ENCODE data around the gene SPO11. TPM values are rescaled to one million over a fixed set of nuclear protein-coding genes. Genes with fewer than 3 reads are reported as not detected.
A peak's percentile ranks its signal among the peaks of the same experiment; 100 is the strongest.

SPO11 gene
- total RNA-seq, 5 donors from 2014 or later (not counting 1 experiment from before 2014, with no cell fraction given): not detected

- DNase-seq (peak in 29 of 35 experiments; percentile 20 to 79 (median 51)), ATAC-seq (replicated peaks in 1 of 4) (peak in 1 of 4 experiments; percentile 16)
- no peaks in the 10 kb centered on the region for H3K27me3 Mint-ChIP-seq
- peaks cover 12% of the 10 kb centered on the region for H3K36me3 Mint-ChIP-seq
- peaks cover 9 to 18% of the 10 kb centered on the region in 2 donors for H3K36me3 ChIP-seq (ENCODE audit: control insufficient read depth in 2 of 2, extremely low read depth in 1 of 2, insufficient read depth in 1 of 2, low read length in 1 of 2)
- H3K27ac ChIP-seq (ENCODE audit: low read length): peak overlapping the region; percentile 69
- ChIA-PET POLR2A (interaction anchor here in 1 of 2 donors (0.8 to 0.9 kb wide), 2 partner anchors 8 to 9 kb away, joined by 5 to 7 read pairs; no protein-coding TSS in a partner anchor), CTCF (interaction anchor here (0.6 to 2.6 kb wide), 5 partner anchors 9 to 230 kb away, joined by 3 to 13 read pairs (median 3); no protein-coding TSS in a partner anchor)
- 2% methylated on average over 48 of the region's 52 CpGs for WGBS (ENCODE audit: insufficient coverage)
- no peaks in the 10 kb centered on the region for H3K9me3 ChIP-seq
- H3K4me3 ChIP-seq (ENCODE audit: control insufficient read depth in 1 of 2, extremely low read depth in 1 of 2, low read length in 1 of 2): peak overlapping the region; percentile 44 to 53
- no peaks in the 10 kb centered on the region for H3K9me3 Mint-ChIP-seq
- H3K4me1 ChIP-seq (ENCODE audit: control insufficient read depth in 1 of 2, extremely low read depth in 1 of 2, insufficient read depth in 2 of 2, low read length in 2 of 2): peaks cover 28 to 57% of the 10 kb centered on the region in 2 experiments
- peak overlapping the region; percentile 91 to 92 for H3K27ac Mint-ChIP-seq
- peaks cover 37 to 43% (median 40%) of the 10 kb centered on the region in 3 donors for H3K4me1 Mint-ChIP-seq
- H3K27me3 ChIP-seq (replicated peaks in 1 of 2; ENCODE audit: control insufficient read depth in 2 of 2, extremely low read depth in 1 of 2, insufficient read depth in 2 of 2, low read length in 1 of 2): no peaks in the 10 kb centered on the region
- peak overlapping the region; percentile 77 to 82 (median 82) for H3K4me3 Mint-ChIP-seq
Observed at GRCh38 chr20:57389695-57390603, 60.3 kb downstream of the SPO11 start.

GRCh38 chr20:57390604-57391438, 61.2 kb downstream of the SPO11 start, which contains the start of gene RBM38:
Gene RBM38 (plus strand): TSS chr20:57391396. CDS start chr20:57391582, 186 bp downstream.
- Mint-ChIP-seq H3K9me3 (no peaks in the 10 kb centered on the region), H3K4me1 (peaks cover 42 to 50% (median 47%) of the 10 kb centered on the region in 3 donors), H3K36me3 (peaks cover 13% of the 10 kb centered on the region), H3K4me3 (peak within 1 kb of the TSS; percentile 93 to 94 (median 93)), H3K27ac (peak within 1 kb of the TSS; percentile 93 to 97), H3K27me3 (no peaks in the 10 kb centered on the region)
- peak within 1 kb of the TSS; percentile 93 for H3K27ac ChIP-seq (ENCODE audit: low read length)
- DNase-seq (peak in 33 of 35 experiments; percentile 42 to 85 (median 58)), ATAC-seq (replicated peaks in 1 of 4) (peak; percentile 60 to 74 (median 64))
- ChIA-PET POLR2A (interaction anchor here (0.6 to 2.0 kb wide), 6 partner anchors 7 to 1300 kb away, joined by 3 to 7 read pairs (median 4); no protein-coding TSS in a partner anchor), CTCF (interaction anchor here (0.5 to 2.6 kb wide), 7 partner anchors 8 to 1018 kb away, joined by 3 to 13 read pairs (median 3); no protein-coding TSS in a partner anchor)
- peak within 1 kb of the TSS; percentile 93 to 96 for H3K4me3 ChIP-seq (ENCODE audit: control insufficient read depth in 1 of 2, extremely low read depth in 1 of 2, low read length in 1 of 2)
- H3K4me1 ChIP-seq (ENCODE audit: control insufficient read depth in 1 of 2, extremely low read depth in 1 of 2, insufficient read depth in 2 of 2, low read length in 2 of 2): peaks cover 28 to 63% of the 10 kb centered on the region in 2 experiments
- no peaks in the 10 kb centered on the region for H3K9me3 ChIP-seq
- H3K27me3 ChIP-seq (replicated peaks in 1 of 2; ENCODE audit: control insufficient read depth in 2 of 2, extremely low read depth in 1 of 2, insufficient read depth in 2 of 2, low read length in 1 of 2): no peaks in the 10 kb centered on the region
- WGBS (ENCODE audit: insufficient coverage): 19% methylated on average over 39 of the region's 78 CpGs
- H3K36me3 ChIP-seq (ENCODE audit: control insufficient read depth in 2 of 2, extremely low read depth in 1 of 2, insufficient read depth in 1 of 2, low read length in 1 of 2): peaks cover 9 to 27% of the 10 kb centered on the region in 2 donors

DNA sequence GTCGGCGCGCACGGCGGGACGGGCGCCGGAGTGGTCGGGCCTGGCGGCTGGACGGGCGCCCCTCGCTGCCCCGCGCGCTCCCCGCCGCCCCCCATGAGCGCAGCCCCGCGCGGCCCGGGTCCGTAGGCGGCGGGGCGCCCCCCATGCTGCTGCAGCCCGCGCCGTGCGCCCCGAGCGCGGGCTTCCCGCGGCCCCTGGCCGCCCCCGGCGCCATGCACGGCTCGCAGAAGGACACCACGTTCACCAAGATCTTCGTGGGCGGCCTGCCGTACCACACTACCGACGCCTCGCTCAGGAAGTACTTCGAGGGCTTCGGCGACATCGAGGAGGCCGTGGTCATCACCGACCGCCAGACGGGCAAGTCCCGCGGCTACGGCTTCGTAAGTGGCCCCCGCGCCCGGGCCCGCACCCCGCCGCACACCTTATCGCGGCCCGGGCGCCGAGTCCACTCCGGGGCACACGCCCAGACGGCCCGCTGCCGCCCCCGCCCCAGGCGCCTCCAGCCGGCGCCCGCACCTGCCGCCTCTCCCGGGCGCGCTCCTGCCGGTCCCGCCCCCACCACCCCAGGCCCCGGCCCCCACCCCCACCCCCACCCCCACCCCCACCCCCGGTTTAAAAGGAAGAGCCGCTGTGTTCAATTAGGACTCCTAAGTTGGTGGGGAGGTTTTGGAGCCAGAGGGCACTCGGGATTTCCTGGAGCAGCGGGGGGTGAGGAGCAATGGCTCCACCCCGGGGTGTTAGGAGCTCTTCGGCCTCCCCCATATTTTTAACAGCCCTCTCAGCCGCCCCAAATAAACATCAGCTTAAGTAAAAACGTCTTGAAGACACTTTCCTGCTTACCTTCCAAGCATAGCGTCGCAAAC, 62.1 kb downstream of the SPO11 start:
- H3K27ac ChIP-seq (ENCODE audit: low read length): peak overlapping the region; percentile 93
- Mint-ChIP-seq H3K36me3 (peaks cover 20% of the 10 kb centered on the region), H3K9me3 (no peaks in the 10 kb centered on the region), H3K27ac (peak overlapping the region; percentile 93 to 97), H3K4me1 (peaks cover 43 to 59% (median 56%) of the 10 kb centered on the region in 3 donors), H3K27me3 (no peaks in the 10 kb centered on the region), H3K4me3 (peak overlapping the region; percentile 93 to 94 (median 93))
- POLR2A ChIA-PET: interaction anchor here (0.6 to 2.0 kb wide), 9 partner anchors 10 to 1756 kb away, joined by 3 to 12 read pairs (median 4); no protein-coding TSS in a partner anchor
- ATAC-seq (replicated peaks in 1 of 4) (peak; percentile 0 to 8 (median 3)), DNase-seq (peak in 2 of 35 experiments; percentile 18 to 53)
- H3K36me3 ChIP-seq (ENCODE audit: control insufficient read depth in 2 of 2, extremely low read depth in 1 of 2, insufficient read depth in 1 of 2, low read length in 1 of 2): peaks cover 13 to 35% of the 10 kb centered on the region in 2 donors
- peak overlapping the region; percentile 93 to 96 for H3K4me3 ChIP-seq (ENCODE audit: control insufficient read depth in 1 of 2, extremely low read depth in 1 of 2, low read length in 1 of 2)
- CTCF ChIA-PET: interaction anchor here in 1 of 2 donors (0.6 to 1.2 kb wide), 7 partner anchors 10 to 1314 kb away, joined by 3 to 5 read pairs (median 4); no protein-coding TSS in a partner anchor
- under 1% methylated on average over 68 of the region's 98 CpGs for WGBS (ENCODE audit: insufficient coverage)
- H3K27me3 ChIP-seq (replicated peaks in 1 of 2; ENCODE audit: control insufficient read depth in 2 of 2, extremely low read depth in 1 of 2, insufficient read depth in 2 of 2, low read length in 1 of 2): no peaks in the 10 kb centered on the region
- H3K4me1 ChIP-seq (ENCODE audit: control insufficient read depth in 1 of 2, extremely low read depth in 1 of 2, insufficient read depth in 2 of 2, low read length in 2 of 2): peaks cover 32 to 71% of the 10 kb centered on the region in 2 experiments
- H3K9me3 ChIP-seq: no peaks in the 10 kb centered on the region

DNA sequence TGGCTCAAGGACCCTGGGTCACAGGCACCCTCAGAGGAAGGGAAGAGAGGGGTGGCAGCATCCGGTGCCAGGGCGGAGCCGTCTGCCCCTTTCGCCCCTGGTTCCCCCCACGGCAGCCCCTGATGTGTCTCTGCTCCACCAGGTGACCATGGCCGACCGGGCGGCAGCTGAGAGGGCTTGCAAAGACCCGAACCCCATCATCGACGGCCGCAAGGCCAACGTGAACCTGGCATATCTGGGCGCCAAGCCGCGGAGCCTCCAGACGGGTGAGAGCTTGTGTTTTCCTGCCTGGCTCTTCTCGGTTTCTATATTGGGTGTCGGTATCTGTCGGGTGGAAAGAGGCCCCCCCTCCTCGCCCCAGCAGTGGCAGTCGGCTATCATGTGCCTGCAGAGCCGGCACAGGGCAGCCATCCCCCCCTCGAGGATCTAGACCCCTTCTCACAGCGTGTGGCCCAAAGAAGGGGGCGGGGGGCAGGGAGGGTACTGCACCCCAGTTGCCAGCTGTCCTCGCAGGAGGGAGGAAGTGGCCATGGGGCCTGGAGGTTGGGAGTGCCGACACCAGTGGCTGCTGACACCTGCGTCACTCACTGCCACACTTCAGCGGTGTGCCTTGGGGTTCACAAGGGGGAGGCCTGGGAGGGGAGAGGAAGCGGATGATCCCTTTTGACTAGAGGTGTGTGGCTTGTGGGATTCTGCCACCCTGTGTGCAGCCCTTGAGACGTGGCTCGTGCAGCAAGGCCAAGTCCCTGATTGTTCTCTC, 63.1 kb downstream of the SPO11 start:
- H3K27ac Mint-ChIP-seq: peak overlapping the region; percentile 93 to 97

More for the DNA sequence above, 63.1 kb downstream of the SPO11 start:
- Mint-ChIP-seq H3K9me3 (no peaks in the 10 kb centered on the region), H3K4me3 (peak overlapping the region; percentile 93 to 94 (median 93)), H3K36me3 (peaks cover 23% of the 10 kb centered on the region), H3K27me3 (no peaks in the 10 kb centered on the region), H3K4me1 (peaks cover 53 to 69% (median 66%) of the 10 kb centered on the region in 3 donors)
- ATAC-seq (replicated peaks in 1 of 4): peak; percentile 54 to 72 (median 56)
- peaks cover 21 to 45% of the 10 kb centered on the region in 2 donors for H3K36me3 ChIP-seq (ENCODE audit: control insufficient read depth in 2 of 2, extremely low read depth in 1 of 2, insufficient read depth in 1 of 2, low read length in 1 of 2)
- no peaks in the 10 kb centered on the region for H3K27me3 ChIP-seq (replicated peaks in 1 of 2; ENCODE audit: control insufficient read depth in 2 of 2, extremely low read depth in 1 of 2, insufficient read depth in 2 of 2, low read length in 1 of 2)
- 0% methylated on average over 20 of the region's 33 CpGs for WGBS (ENCODE audit: insufficient coverage)
- POLR2A ChIA-PET: interaction anchor here (0.6 to 2.0 kb wide), 5 partner anchors 10 to 609 kb away, joined by 3 to 12 read pairs (median 4); no protein-coding TSS in a partner anchor
- H3K9me3 ChIP-seq: no peaks in the 10 kb centered on the region
- H3K4me1 ChIP-seq (ENCODE audit: control insufficient read depth in 1 of 2, extremely low read depth in 1 of 2, insufficient read depth in 2 of 2, low read length in 2 of 2): peaks cover 43 to 81% of the 10 kb centered on the region in 2 experiments
- DNase-seq: peak; percentile 62 to 97 (median 92)
- CTCF ChIA-PET: interaction anchor here in 1 of 2 donors (0.6 to 1.2 kb wide), 4 partner anchors 11 to 1313 kb away, joined by 3 to 5 read pairs (median 4); no protein-coding TSS in a partner anchor
- H3K4me3 ChIP-seq (ENCODE audit: control insufficient read depth in 1 of 2, extremely low read depth in 1 of 2, low read length in 1 of 2): peak overlapping the region; percentile 93 to 96
- peak overlapping the region; percentile 93 for H3K27ac ChIP-seq (ENCODE audit: low read length)
